Renal pelvis (tissue), 12 donors: ENCODE results near the gene MAL. TPM values are rescaled to one million over a fixed set of nuclear protein-coding genes. Genes with fewer than 3 reads are reported as not detected.

ENCODE experiments used
- DNase-seq: peaks from one replicate; pipeline ENCODE4 v3.0.0-alpha.2; 2013
- long read RNA-seq, 16 experiments: transcript quantifications; one replicate each; lab custom pipeline, GENCODE V29; 2026
- polyA plus RNA-seq, 3 donors: library from polyadenylated mRNA; unstranded; fragments of 120-200 nt; gene quantifications; one replicate each; pipeline ENCODE4 v1.2.1, GENCODE V29; 2013; ENCODE audit not compliant: insufficient read length in 3 of 3

The MAL gene
- polyA plus RNA-seq: 100 to 1,000 TPM; 283 to 352 (median 306) TPM
- long read RNA-seq, donor 1, transcript MAL-201 (4 exons, 1,112 nt): major isoform, 118 of 335 reads
- long read RNA-seq, donor 1, partial matches to known transcripts: 217 of 335 reads
- long read RNA-seq, donor 1, other reads (novel, unspliced or antisense): 0 of 335 reads
- long read RNA-seq, donor 2, transcript MAL-201 (4 exons, 1,112 nt): major isoform, 177 of 206 reads
- long read RNA-seq, donor 2, partial matches to known transcripts: 24 of 206 reads
- long read RNA-seq, donor 2, other reads (novel, unspliced or antisense): 5 of 206 reads
- long read RNA-seq, donor 3, transcript MAL-201 (4 exons, 1,112 nt): major isoform, 142 of 175 reads
- long read RNA-seq, donor 3, partial matches to known transcripts: 31 of 175 reads
- long read RNA-seq, donor 3, other reads (novel, unspliced or antisense): 0 of 175 reads
- long read RNA-seq, donor 4, transcript MAL-201 (4 exons, 1,112 nt): major isoform, 200 of 242 reads
- long read RNA-seq, donor 4, partial matches to known transcripts: 41 of 242 reads
- long read RNA-seq, donor 4, other reads (novel, unspliced or antisense): 0 of 242 reads
- long read RNA-seq, donor 5, transcript MAL-201 (4 exons, 1,112 nt): major isoform, 43 of 166 reads
- long read RNA-seq, donor 5, partial matches to known transcripts: 123 of 166 reads
- long read RNA-seq, donor 5, other reads (novel, unspliced or antisense): 0 of 166 reads
- long read RNA-seq, donor 6, transcript MAL-201 (4 exons, 1,112 nt): major isoform, 112 of 154 reads
- long read RNA-seq, donor 6, partial matches to known transcripts: 39 of 154 reads
- long read RNA-seq, donor 6, other reads (novel, unspliced or antisense): 0 of 154 reads
- long read RNA-seq, donor 7, transcript MAL-201 (4 exons, 1,112 nt): major isoform, 79 of 346 reads
- long read RNA-seq, donor 7, partial matches to known transcripts: 265 of 346 reads
- long read RNA-seq, donor 7, other reads (novel, unspliced or antisense): 0 of 346 reads
- long read RNA-seq, donor 8, partial matches to known transcripts: 0 of 2 reads
- long read RNA-seq, donor 8, other reads (novel, unspliced or antisense): 0 of 2 reads
- long read RNA-seq, donor 9, transcript MAL-201 (4 exons, 1,112 nt): major isoform, 216 of 260 reads
- long read RNA-seq, donor 9, partial matches to known transcripts: 38 of 260 reads
- long read RNA-seq, donor 9, other reads (novel, unspliced or antisense): 6 of 260 reads
- long read RNA-seq, donor 10, transcript MAL-201 (4 exons, 1,112 nt): major isoform, 79 of 109 reads
- long read RNA-seq, donor 10, partial matches to known transcripts: 30 of 109 reads
- long read RNA-seq, donor 10, other reads (novel, unspliced or antisense): 0 of 109 reads
- long read RNA-seq, donor 11, transcript MAL-201 (4 exons, 1,112 nt): major isoform, 66 of 98 reads
- long read RNA-seq, donor 11, partial matches to known transcripts: 30 of 98 reads
- long read RNA-seq, donor 11, other reads (novel, unspliced or antisense): 0 of 98 reads
- long read RNA-seq, donor 12, transcript MAL-201 (4 exons, 1,112 nt): major isoform, 172 of 220 reads
- long read RNA-seq, donor 12, partial matches to known transcripts: 44 of 220 reads
- long read RNA-seq, donor 12, other reads (novel, unspliced or antisense): 0 of 220 reads
- long read RNA-seq, donor 13, transcript MAL-201 (4 exons, 1,112 nt): major isoform, 68 of 91 reads
- long read RNA-seq, donor 13, partial matches to known transcripts: 23 of 91 reads
- long read RNA-seq, donor 13, other reads (novel, unspliced or antisense): 0 of 91 reads
- long read RNA-seq, donor 14: 0 reads
- long read RNA-seq, donor 15, transcript MAL-201 (4 exons, 1,112 nt): major isoform, 77 of 100 reads
- long read RNA-seq, donor 15, partial matches to known transcripts: 21 of 100 reads
- long read RNA-seq, donor 15, other reads (novel, unspliced or antisense): 0 of 100 reads
- long read RNA-seq, donor 16, transcript MAL-201 (4 exons, 1,112 nt): major isoform, 179 of 219 reads
- long read RNA-seq, donor 16, partial matches to known transcripts: 39 of 219 reads
- long read RNA-seq, donor 16, other reads (novel, unspliced or antisense): 0 of 219 reads

DNA sequence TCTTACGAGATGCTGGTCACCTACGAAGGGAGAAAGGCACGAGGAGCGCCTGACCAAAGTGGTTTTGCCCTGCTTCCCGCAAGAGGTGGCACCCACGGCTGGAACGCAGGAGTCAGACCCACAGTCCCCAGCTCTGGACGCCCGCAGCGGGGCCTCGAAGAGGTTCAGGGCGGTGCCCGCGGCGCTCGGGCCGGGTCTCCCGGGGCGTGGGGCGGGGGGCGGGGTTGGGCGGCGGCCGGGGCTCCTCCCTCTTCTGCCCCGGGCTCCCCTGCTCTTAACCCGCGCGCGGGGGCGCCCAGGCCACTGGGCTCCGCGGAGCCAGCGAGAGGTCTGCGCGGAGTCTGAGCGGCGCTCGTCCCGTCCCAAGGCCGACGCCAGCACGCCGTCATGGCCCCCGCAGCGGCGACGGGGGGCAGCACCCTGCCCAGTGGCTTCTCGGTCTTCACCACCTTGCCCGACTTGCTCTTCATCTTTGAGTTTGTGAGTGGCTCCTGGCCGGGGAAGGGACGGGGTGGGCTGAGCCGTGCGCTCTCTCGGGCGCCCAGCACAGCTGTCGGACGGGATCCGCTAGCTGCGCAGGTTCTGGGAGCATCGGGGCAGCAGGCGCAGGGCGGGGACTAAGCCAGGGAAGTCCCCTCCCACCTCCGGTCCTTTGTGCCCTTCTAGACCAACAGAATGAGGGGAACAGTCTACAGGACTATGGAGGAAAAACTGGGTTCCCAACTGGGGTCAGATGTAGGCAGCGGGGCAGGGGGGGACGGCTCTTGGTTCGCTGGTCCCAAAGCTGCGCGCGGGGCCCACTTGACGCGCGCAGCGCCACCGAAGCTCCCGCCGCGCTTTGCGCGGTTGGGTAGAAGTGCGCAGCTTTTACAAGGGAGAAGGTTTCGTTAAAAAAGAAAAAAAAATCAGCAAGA lies at the start of gene MAL:
TSS of gene MAL (plus strand) at position 303 of the 914 bp plus-strand sequence. CDS start at position 388, 85 bp downstream.
- no peak for DNase-seq

DNA sequence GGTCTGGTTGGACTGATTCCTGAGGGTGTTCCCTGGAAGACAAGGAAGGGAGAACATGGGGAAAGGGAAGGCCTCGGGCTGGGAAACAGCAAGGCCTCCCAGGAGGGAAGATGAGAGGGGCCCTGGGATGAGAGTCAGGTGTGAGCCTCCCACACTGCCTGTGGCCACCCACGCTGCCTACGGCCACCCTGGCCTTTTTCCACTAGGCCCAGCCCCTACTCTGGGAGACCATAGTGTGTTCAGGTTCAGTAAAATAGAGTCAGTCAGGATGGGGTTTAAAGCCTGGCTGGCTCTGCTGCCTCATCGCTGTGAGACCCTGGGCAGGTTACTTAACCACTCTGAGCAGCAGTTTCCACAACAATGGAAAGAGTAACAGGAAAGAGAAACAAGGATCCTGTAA lies 47.7 kb upstream of the MAL start:
- DNase-seq: no peak

DNA sequence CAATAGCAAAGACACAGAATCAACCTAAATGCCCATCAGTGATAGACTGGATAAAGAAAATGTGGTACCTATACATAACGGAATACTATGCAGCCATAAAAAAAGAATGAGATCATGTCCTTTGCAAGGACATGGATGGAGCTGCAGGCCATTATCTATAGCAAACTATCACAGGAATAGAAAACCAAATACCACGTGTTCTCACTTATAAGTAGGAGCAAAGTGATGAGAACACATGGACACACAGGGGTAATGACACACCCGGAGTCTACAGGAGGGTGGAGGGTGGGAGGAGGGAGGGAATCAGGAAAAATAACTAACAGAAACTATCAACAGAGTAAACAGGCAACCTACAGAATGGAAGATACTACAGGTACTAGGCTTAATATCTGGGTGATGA lies 46.6 kb upstream of the MAL start:
- no peak for DNase-seq

DNA sequence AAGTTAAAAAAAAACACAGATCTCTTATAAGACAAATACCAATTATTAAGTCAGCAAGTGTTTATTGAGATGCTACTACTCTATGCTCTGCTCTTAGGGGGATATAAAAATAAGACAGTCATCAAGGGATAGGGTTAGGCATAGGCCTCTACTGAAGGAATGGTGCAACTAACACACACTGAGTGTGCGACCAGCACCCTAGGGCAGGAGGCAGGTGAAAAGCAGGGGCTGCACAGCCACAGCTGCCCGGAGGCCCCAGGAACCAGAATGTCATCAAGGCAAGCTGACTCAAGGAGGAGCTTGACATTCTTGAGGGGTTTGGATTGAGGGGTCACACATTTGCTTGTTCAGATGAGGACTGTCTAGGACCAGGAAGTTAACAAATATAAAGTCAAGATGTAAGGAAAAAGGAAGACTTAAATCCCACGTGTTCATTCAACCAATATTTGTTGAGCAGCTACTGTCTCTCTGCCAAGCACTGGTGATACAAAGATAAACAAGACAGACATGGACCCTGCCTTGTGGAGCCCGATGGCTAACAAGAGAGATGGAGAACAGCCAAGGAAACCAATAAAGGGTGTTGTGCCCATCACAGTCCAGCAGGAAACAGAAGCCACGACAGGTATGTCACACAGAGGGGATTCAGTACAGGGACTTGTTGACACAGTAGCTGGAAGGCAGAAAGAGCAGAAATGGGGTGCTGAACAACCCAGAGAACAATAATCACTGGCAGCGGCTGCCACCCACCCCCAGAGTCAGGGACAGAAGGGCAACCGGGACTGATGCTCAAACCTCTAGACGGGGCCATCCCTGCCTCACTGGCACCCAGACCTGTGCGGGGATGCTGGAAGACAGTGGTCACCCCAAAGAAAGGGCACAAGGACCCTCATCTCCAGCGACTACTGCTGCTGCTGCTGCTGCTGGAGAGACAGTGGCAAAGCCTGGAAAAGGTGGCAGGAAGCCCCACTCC lies 45.8 kb upstream of the MAL start:
- no peak for DNase-seq

GRCh38 chr2:94980406-94980805 lies 45.1 kb upstream of the MAL start:
- DNase-seq: no peak

DNA sequence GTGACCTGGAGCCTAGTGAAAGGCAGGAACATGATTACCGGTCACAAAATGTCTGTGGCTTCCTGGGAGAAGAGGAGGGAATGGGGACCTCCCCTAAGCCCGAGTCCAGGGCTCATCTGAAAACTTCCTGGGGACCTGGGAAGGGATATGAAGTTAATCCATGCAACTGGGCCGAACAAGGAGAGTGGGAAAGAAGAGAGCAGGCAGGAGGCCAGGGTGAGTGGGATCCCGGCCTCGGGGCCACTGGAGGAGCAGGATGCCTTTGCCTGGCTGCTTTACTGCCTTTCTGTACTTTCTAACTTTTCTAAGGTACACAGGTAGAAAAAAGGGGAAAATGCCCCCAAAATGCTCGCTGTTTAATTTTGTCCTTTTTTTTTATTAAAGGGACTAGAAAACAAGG lies 43.4 kb upstream of the MAL start:
- no peak for DNase-seq

DNA sequence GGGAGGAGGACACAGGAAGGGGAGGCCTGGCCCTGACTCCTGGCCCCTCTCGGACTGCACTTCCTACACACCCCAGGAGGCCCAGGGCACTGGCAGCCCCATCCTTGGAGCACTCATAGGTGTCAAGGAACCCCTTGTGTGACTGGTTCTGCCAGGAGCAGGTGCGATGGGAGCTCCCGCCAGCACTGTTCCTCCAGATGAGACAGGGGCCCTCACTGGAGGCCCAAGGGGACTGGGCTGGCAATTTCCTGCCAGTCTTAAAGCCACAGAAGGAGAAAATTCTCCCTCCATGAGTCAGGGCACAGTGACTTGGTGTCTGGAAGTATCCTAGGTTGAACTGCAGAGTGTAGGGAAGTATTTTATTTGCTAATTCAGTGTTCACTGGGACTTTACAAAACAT lies 42.8 kb upstream of the MAL start:
- peak; percentile 20 for DNase-seq

DNA sequence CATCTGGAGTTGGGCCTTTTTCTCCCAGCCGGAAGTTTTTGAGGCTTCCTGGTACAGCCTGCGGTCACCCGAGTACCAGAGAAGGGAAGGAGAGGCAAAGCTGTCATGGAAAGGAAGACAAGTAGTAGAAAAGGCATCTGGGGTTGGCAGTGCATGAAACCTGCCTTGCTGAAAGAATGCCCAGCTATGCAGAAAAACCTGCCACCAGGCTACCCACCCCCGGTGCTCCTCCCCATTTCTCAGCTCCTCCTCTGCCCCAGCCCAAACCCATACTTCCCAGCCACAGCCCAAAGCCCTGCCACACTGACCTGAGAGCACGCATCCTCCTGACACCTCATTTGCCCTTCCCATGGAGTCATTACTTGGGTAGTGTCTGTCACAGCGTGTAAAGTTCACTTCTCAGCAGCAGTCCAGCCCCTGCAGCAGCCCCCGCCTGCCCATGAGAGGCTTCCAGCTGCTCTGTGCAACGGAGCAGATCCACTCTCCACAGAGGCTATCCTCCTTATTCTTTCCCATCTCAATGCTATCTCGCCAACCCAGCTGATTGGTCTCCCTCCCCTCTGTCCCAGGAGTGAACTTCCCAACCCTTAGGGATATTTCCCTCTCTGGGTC lies 40.4 kb upstream of the MAL start:
- no peak for DNase-seq

- no peak for DNase-seq
Measured at GRCh38 chr2:94985636-94986035, 39.9 kb upstream of the MAL start.

- DNase-seq: no peak
Measured at GRCh38 chr2:94986392-94986963, 39.0 kb upstream of the MAL start.

GRCh38 chr2:94987074-94988020 lies 38.2 kb upstream of the MAL start:
- DNase-seq: no peak

DNA sequence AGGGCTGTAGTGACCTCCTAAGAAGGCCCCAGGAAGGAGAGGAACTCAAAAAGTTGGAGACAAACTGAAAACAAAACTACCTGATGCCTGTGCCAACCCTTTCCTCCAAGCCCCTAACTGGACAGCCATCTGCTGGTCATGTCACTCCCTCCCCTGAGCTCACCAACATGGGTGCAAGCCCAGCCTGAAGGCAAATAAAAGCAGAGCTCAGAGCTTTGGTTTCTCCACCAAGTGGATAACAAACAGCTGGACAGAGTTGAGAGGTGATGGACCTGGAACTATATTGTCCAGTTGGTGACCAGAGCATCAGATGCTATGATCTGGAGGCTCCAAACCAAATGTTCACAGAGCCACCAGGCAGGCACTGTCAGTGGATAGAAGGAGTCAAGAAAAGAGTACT lies 34.6 kb upstream of the MAL start:
- DNase-seq: no peak

DNA sequence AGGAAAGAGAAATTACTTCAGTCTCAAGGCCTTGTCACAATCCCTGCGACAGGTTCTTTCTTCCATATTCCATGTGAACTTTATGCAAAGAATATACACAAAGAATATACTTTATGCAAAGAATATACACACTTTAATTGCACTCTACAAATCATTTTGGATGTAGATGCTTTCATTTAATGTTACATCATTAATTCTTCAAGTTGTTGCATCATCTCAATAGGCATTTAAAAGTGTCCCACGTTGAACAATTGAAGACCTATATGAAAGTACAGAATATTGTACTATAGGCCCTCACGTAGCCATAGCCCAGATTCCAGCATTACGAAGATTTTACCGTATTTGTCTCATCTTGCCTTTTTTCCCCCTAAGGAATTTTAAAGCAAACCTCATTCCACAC lies 33.1 kb upstream of the MAL start:
- DNase-seq: no peak

DNA sequence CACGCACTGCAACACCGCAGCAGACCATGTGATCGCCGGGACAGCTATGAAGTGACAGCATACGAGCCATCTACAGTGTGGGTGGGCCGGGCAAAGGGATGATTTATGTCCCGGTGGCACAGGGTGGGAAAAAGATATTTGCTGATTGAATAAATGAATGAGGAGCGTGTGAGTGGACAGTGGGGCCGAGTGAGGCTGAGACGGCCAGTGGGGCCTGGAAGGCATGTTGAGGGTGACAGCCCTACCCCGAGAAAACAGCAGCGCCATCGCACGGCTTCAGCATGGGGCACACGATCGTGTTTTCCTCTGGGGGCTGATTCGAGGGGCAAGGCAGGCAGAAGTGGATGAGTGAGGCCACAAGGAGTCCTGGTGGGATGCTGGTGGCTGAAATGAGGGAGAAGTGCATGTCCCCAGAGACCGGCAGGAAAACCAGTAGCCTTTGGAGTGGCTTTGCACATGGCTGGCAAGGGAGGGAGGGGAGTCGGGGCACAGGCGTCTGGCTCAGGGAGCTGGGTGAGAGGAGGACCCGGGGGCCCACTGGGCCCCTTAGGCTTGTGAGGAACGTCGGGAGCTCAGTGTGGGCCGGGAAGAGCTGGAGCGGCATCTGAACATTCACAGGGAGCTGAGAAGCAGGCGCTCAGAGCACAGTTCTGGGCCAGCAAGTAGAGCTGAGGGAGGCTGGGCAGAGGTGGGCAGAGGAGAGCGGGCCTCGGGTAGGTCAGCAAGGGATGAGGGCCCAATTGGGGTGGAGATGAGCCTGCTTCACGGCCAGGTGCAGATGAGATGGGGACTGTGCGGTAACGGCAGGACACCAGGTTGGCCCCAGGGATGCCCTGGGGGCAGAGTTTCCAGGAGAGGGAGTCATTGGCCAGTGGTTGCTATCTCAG lies 32.1 kb upstream of the MAL start:
- DNase-seq: no peak
